HepG2 (cell line): ENCODE data around the gene CADPS. TPM values are rescaled to one million over a fixed set of nuclear protein-coding genes. Genes with fewer than 3 reads are reported as not detected.

ENCODE experiments used
- EP300 ChIP-seq, 3 experiments: sonication (generic) in 1 of 3; formaldehyde crosslinking in 1 of 3; IDR thresholded peaks; 2 replicates each; pipeline versions ENCODE4 v1.5.1 to v1.6.1; 2011 to 2020; ENCODE audit warnings: low read depth in 2 of 3, low read length in 2 of 3, borderline replicate concordance in 1 of 3, improper control_type of control experiment in 1 of 3, mild to moderate bottlenecking in 1 of 3, missing genetic modification reagents in 1 of 3, moderate library complexity in 1 of 3
- HDAC1 ChIP-seq: sonication (generic); formaldehyde crosslinking; IDR thresholded peaks from 2 replicates; pipeline ENCODE4 v1.5.1; 2020; ENCODE audit warnings: mild to moderate bottlenecking, missing genetic modification reagents
- HNF4G ChIP-seq, 2 experiments: sonication (generic) in 1 of 2; formaldehyde crosslinking in 1 of 2; IDR thresholded peaks; 2 replicates each; pipeline versions ENCODE4 v1.4.0 to v1.6.1; 2011 to 2020; ENCODE audit warnings: borderline replicate concordance in 2 of 2, low read depth in 2 of 2, mild to moderate bottlenecking in 2 of 2, low read length in 1 of 2, missing genetic modification reagents in 1 of 2, moderate library complexity in 1 of 2
- PAWR ChIP-seq: sonication (generic); formaldehyde crosslinking; IDR thresholded peaks from 2 replicates; pipeline ENCODE4 v1.4.0; 2020; ENCODE audit warnings: missing genetic modification reagents, mild to moderate bottlenecking, borderline replicate concordance
- PHF21A ChIP-seq: sonication (generic); formaldehyde crosslinking; IDR thresholded peaks from 2 replicates; pipeline ENCODE4 v1.5.0; 2020; ENCODE audit warnings: mild to moderate bottlenecking, missing genetic modification reagents
- SP4 ChIP-seq: sonication (generic); formaldehyde crosslinking; IDR thresholded peaks from 2 replicates; pipeline ENCODE4 v1.8.1; 2023; ENCODE audit warnings: mild to moderate bottlenecking, missing genetic modification reagents
- SP5 ChIP-seq: IDR thresholded peaks from 2 replicates; pipeline ENCODE4 v1.6.1; 2016; ENCODE audit warnings: low read depth, borderline replicate concordance
- SRSF9 ChIP-seq: fragments of 200-400 bp; formaldehyde crosslinking; IDR thresholded peaks from 2 replicates; pipeline ENCODE4 v1.6.1; 2018; ENCODE audit warnings: borderline replicate concordance, mild to moderate bottlenecking, low read depth, low read length; ENCODE audit not compliant: insufficient read depth, poor library complexity, severe bottlenecking
- ZNF3 ChIP-seq: IDR thresholded peaks from 2 replicates; pipeline ENCODE4 v1.7.0; 2017; ENCODE audit warnings: inconsistent platforms
- ZNF33A ChIP-seq: sonication (generic); formaldehyde crosslinking; IDR thresholded peaks from 2 replicates; pipeline ENCODE4 v1.5.1; 2020; ENCODE audit warnings: missing genetic modification reagents, mild to moderate bottlenecking, moderate library complexity, borderline replicate concordance
- ZNF776 ChIP-seq: sonication (generic); formaldehyde crosslinking; IDR thresholded peaks from 2 replicates; pipeline ENCODE4 v1.4.0; 2020; ENCODE audit warnings: mild to moderate bottlenecking, missing genetic modification reagents
- polyA plus RNA-seq, 8 experiments: library from polyadenylated mRNA; depleted of rRNA in 3 of 8; stranded (reverse) in 7 of 8; unstranded in 1 of 8; fragments of >200 nt; fragmentation: Illumina TruSeq in 4 of 8; extraction: Trizol in 4 of 8; gene quantifications; 2 replicates each; pipeline versions ENCODE4 v1.2.1 to v1.2.3, GENCODE V29; 2011 to 2016; ENCODE audit warnings: low read depth in 4 of 8, missing spikeins in 1 of 8, mixed read lengths in 1 of 8; ENCODE audit not compliant: insufficient read depth in 1 of 8
- total RNA-seq, 5 experiments: library from RNA; depleted of rRNA; stranded (reverse); fragments of >200 nt; fragmentation: Illumina TruSeq; extraction: Trizol; gene quantifications; 2 replicates each; pipeline ENCODE4 v1.2.3, GENCODE V29; 2016; ENCODE audit warnings: low read depth in 1 of 5
- TF ChIP-seq, protein P1 (sequence below): sonication (generic); formaldehyde crosslinking; IDR thresholded peaks from 2 replicates; pipeline ENCODE4 v1.4.0; 2020; ENCODE audit warnings: missing genetic modification reagents
- TF ChIP-seq, protein P2 (sequence below): IDR thresholded peaks from 2 replicates; pipeline ENCODE4 v1.6.1; 2016; ENCODE audit warnings: mild to moderate bottlenecking, missing biosample characterization, missing genetic modification reagents
- TF ChIP-seq, protein P3 (sequence below): sonication (generic); formaldehyde crosslinking; IDR thresholded peaks from 2 replicates; pipeline ENCODE4 v1.4.0; 2020; ENCODE audit warnings: missing genetic modification reagents, borderline replicate concordance
- TF ChIP-seq, protein P4 (sequence below): sonication (generic); formaldehyde crosslinking; IDR thresholded peaks from 2 replicates; pipeline ENCODE4 v1.8.1; 2023; ENCODE audit warnings: mild to moderate bottlenecking, missing genetic modification reagents
- TF ChIP-seq, protein P5 (sequence below): sonication (generic); formaldehyde crosslinking; IDR thresholded peaks from 2 replicates; pipeline ENCODE4 v1.4.0; 2020; ENCODE audit warnings: missing genetic modification reagents
- TF ChIP-seq, protein P6 (sequence below): sonication (generic); formaldehyde crosslinking; IDR thresholded peaks from 2 replicates; pipeline ENCODE4 v1.8.0; 2022; ENCODE audit warnings: mild to moderate bottlenecking, missing genetic modification reagents

The CADPS gene
- total and polyA plus RNA-seq, 2 of the 13 experiments (the other 11 are each of a cell fraction or from before 2014, with no cell fraction given): not detected

DNA sequence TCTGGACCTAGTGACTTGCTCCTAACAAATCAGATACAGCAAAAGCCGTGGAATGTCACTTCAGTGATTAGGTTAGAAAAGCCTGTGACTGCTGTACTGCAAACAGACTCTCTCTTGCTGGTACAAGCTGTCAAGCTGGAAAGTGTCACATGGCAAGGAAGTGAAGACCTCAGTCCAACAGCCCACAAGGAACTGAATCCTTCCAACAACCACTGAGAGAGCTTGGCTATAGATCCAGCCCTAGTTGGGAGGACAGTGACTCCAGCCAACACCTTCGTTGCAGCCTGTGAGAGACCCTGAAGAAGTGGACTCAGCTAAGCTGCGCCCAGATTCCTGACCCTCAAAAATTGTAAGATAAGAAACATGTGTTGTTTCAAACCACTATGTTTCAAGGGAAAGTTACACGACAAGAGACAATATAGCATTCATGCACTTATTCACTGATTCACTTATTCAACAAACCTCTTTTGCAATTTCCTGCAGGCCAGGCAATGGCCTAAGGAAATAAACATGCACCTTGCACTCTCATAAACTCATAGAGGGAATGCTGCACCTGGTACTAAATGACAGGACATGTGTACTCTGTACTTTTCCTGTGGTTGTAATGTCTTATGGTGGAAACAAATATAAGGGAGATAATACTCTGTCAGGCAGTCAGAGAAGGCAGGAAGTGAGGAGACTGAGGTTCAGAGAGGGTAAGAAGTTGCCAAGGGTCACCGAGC is 142.9 kb downstream of the CADPS start (continued):
- TF ChIP-seq, protein P1, sequence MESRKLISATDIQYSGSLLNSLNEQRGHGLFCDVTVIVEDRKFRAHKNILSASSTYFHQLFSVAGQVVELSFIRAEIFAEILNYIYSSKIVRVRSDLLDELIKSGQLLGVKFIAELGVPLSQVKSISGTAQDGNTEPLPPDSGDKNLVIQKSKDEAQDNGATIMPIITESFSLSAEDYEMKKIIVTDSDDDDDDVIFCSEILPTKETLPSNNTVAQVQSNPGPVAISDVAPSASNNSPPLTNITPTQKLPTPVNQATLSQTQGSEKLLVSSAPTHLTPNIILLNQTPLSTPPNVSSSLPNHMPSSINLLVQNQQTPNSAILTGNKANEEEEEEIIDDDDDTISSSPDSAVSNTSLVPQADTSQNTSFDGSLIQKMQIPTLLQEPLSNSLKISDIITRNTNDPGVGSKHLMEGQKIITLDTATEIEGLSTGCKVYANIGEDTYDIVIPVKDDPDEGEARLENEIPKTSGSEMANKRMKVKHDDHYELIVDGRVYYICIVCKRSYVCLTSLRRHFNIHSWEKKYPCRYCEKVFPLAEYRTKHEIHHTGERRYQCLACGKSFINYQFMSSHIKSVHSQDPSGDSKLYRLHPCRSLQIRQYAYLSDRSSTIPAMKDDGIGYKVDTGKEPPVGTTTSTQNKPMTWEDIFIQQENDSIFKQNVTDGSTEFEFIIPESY (CRISPR knock-in tag): no peak
- TF ChIP-seq PAWR: no peak
- TF ChIP-seq, protein P2, sequence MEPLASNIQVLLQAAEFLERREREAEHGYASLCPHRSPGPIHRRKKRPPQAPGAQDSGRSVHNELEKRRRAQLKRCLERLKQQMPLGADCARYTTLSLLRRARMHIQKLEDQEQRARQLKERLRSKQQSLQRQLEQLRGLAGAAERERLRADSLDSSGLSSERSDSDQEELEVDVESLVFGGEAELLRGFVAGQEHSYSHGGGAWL (CRISPR knock-in tag): no peak
- TF ChIP-seq, protein P3, sequence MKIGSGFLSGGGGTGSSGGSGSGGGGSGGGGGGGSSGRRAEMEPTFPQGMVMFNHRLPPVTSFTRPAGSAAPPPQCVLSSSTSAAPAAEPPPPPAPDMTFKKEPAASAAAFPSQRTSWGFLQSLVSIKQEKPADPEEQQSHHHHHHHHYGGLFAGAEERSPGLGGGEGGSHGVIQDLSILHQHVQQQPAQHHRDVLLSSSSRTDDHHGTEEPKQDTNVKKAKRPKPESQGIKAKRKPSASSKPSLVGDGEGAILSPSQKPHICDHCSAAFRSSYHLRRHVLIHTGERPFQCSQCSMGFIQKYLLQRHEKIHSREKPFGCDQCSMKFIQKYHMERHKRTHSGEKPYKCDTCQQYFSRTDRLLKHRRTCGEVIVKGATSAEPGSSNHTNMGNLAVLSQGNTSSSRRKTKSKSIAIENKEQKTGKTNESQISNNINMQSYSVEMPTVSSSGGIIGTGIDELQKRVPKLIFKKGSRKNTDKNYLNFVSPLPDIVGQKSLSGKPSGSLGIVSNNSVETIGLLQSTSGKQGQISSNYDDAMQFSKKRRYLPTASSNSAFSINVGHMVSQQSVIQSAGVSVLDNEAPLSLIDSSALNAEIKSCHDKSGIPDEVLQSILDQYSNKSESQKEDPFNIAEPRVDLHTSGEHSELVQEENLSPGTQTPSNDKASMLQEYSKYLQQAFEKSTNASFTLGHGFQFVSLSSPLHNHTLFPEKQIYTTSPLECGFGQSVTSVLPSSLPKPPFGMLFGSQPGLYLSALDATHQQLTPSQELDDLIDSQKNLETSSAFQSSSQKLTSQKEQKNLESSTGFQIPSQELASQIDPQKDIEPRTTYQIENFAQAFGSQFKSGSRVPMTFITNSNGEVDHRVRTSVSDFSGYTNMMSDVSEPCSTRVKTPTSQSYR (CRISPR knock-in tag): 0 out of 2 replicates have a peak, but pooled peaks have one; percentile 28
- 0 out of 2 replicates have a peak, but pooled peaks have one; percentile 56 for TF ChIP-seq ZNF3 (CRISPR knock-in tag)
- TF ChIP-seq, protein P4, sequence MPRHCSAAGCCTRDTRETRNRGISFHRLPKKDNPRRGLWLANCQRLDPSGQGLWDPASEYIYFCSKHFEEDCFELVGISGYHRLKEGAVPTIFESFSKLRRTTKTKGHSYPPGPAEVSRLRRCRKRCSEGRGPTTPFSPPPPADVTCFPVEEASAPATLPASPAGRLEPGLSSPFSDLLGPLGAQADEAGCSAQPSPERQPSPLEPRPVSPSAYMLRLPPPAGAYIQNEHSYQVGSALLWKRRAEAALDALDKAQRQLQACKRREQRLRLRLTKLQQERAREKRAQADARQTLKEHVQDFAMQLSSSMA (CRISPR knock-in tag): no peak
- peak; percentile 86 for TF ChIP-seq HDAC1 (CRISPR knock-in tag)
- TF ChIP-seq, protein P5, sequence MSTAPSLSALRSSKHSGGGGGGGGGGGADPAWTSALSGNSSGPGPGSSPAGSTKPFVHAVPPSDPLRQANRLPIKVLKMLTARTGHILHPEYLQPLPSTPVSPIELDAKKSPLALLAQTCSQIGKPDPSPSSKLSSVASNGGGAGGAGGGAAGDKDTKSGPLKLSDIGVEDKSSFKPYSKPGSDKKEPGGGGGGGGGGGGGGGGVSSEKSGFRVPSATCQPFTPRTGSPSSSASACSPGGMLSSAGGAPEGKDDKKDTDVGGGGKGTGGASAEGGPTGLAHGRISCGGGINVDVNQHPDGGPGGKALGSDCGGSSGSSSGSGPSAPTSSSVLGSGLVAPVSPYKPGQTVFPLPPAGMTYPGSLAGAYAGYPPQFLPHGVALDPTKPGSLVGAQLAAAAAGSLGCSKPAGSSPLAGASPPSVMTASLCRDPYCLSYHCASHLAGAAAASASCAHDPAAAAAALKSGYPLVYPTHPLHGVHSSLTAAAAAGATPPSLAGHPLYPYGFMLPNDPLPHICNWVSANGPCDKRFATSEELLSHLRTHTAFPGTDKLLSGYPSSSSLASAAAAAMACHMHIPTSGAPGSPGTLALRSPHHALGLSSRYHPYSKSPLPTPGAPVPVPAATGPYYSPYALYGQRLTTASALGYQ (CRISPR knock-in tag): 0 out of 2 replicates have a peak, but pooled peaks have one; percentile 22
- peak; percentile 85 for TF ChIP-seq PHF21A
- TF ChIP-seq SP4 (CRISPR knock-in tag): no peak
- no peak for TF ChIP-seq ZNF776 (CRISPR knock-in tag)
- TF ChIP-seq SP5 (CRISPR knock-in tag): no peak
- TF ChIP-seq SRSF9: no peak
- TF ChIP-seq, protein P6, sequence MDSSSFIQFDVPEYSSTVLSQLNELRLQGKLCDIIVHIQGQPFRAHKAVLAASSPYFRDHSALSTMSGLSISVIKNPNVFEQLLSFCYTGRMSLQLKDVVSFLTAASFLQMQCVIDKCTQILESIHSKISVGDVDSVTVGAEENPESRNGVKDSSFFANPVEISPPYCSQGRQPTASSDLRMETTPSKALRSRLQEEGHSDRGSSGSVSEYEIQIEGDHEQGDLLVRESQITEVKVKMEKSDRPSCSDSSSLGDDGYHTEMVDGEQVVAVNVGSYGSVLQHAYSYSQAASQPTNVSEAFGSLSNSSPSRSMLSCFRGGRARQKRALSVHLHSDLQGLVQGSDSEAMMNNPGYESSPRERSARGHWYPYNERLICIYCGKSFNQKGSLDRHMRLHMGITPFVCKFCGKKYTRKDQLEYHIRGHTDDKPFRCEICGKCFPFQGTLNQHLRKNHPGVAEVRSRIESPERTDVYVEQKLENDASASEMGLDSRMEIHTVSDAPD (CRISPR knock-in tag): no peak
- 0 out of 2 replicates have a peak, but pooled peaks have one; percentile 28 for TF ChIP-seq ZNF33A (CRISPR knock-in tag)
- peak; percentile 61 to 89; a peak in 2 of 4 replicates for TF ChIP-seq EP300 (IDR thresholded peaks at IDR 0.05; ENCODE audit: low read depth in 2 of 2, low read length in 2 of 2)
- peak; percentile 91 for TF ChIP-seq EP300 (CRISPR knock-in tag; IDR thresholded peaks at IDR 0.05; ENCODE audit: borderline replicate concordance)
- peak; percentile 82 for TF ChIP-seq HNF4G (IDR thresholded peaks at IDR 0.05; ENCODE audit: borderline replicate concordance, low read depth, low read length)
- TF ChIP-seq HNF4G (CRISPR knock-in tag; IDR thresholded peaks at IDR 0.05; ENCODE audit: borderline replicate concordance, low read depth): peak; percentile 87
